Measurements from ENCODE around the gene ATG2A. TPM values are rescaled to one million over a fixed set of nuclear protein-coding genes. Genes with fewer than 3 reads are reported as not detected.

ATG2A gene
- total RNA-seq, 1 donor from 2014 or later: 39.5 TPM

DNA sequence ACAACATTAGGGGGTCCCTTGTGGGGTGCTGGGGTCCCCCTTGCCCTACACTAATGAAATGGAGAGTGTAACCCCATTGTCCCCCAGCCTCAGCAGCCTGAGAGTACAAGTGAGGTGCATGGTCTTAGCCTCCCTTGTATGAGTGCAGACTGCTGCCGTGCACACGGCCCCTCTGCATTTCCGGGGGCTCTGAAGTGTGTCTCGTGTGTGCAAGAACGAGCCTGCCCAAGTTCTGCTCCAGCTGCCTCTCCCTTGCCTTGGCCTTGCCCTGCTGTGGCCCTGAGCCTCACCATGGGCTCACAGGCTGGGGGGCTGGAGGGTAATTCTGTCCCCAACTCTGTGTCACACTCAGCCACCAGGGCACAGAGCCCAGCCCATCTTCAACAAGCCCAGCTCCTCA is 33.4 kb downstream of the ATG2A start:
- peak overlapping the region; percentile 90 to 92 for H3K27ac ChIP-seq

DNA sequence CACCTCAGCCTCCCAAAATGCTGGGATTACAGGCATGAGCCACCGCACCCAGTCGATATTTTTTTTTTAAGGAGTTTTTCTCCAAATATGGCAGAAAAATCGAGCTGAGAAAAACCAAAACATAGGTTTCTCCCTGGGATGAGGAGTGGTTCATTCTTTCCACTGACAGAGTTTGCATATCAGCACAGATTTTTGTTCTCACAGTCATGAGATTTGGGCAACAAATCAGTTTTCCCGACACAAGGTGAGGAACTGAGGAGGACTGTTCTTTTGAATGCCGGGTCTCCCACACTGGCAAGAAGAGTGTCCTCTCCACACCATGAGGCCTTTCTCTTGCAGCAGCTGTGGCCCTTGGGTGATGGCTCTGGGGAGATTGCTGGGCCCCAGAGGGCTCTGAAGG is 34.8 kb downstream of the ATG2A start:
- peak overlapping the region; percentile 90 to 92 for H3K27ac ChIP-seq
- TF ChIP-seq, protein P1, sequence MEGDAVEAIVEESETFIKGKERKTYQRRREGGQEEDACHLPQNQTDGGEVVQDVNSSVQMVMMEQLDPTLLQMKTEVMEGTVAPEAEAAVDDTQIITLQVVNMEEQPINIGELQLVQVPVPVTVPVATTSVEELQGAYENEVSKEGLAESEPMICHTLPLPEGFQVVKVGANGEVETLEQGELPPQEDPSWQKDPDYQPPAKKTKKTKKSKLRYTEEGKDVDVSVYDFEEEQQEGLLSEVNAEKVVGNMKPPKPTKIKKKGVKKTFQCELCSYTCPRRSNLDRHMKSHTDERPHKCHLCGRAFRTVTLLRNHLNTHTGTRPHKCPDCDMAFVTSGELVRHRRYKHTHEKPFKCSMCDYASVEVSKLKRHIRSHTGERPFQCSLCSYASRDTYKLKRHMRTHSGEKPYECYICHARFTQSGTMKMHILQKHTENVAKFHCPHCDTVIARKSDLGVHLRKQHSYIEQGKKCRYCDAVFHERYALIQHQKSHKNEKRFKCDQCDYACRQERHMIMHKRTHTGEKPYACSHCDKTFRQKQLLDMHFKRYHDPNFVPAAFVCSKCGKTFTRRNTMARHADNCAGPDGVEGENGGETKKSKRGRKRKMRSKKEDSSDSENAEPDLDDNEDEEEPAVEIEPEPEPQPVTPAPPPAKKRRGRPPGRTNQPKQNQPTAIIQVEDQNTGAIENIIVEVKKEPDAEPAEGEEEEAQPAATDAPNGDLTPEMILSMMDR (IDR thresholded peaks at IDR 0.05): no peak
- intact Hi-C loops (cut with DNase I): loop anchor here (1.0 kb wide), 1 partner anchor 26 kb away; no protein-coding TSS in a partner anchor

More for the DNA sequence above, 33.4 kb downstream of the ATG2A start:
- no peaks in the 10 kb centered on the region for H3K36me3 ChIP-seq
- no peak for DNase-seq (ENCODE audit: low spot score in 2 of 2)
- no peaks in the 10 kb centered on the region for H3K27me3 ChIP-seq
- H3K9me3 ChIP-seq: no peaks in the 10 kb centered on the region
- intact Hi-C loops (cut with DNase I): no loop called here
- TF ChIP-seq, protein P1 (IDR thresholded peaks at IDR 0.05): no peak
- H3K4me3 ChIP-seq: no peak overlapping the region
- H3K4me1 ChIP-seq: peaks cover 8 to 18% of the 10 kb centered on the region in 2 donors

DNA sequence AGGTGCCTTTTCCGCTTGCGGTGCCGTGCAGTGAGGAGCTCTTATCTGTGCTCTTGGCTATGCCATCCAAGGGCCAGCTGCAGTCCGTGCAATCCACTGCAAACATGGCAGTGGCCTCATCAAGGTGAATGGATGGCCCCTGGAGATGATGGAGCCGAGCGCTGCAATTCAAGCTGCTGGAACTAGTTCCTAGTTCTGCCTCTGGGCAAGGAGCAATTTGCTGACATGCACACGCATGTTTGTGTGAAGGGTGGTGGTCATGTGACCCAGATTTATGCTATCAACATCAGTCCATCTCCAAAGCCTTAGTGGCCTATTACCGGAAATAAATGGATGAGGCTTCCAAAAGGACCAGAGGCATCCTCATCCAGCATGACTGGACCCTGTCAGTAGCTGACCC is 35.5 kb downstream of the ATG2A start:
- no peak overlapping the region for H3K4me3 ChIP-seq
- DNase-seq (ENCODE audit: low spot score in 2 of 2): no peak
- no peaks in the 10 kb centered on the region for H3K9me3 ChIP-seq
- TF ChIP-seq, protein P1 (IDR thresholded peaks at IDR 0.05): no peak
- H3K4me1 ChIP-seq: peaks cover 3 to 13% of the 10 kb centered on the region in 2 donors
- peak overlapping the region; percentile 90 to 92 for H3K27ac ChIP-seq
- intact Hi-C loops (cut with DNase I): no loop called here
- H3K36me3 ChIP-seq: no peaks in the 10 kb centered on the region
- H3K27me3 ChIP-seq: no peaks in the 10 kb centered on the region

More for the DNA sequence above, 34.8 kb downstream of the ATG2A start:
- DNase-seq (ENCODE audit: low spot score in 2 of 2): no peak
- no peak overlapping the region for H3K4me3 ChIP-seq
- no peaks in the 10 kb centered on the region for H3K9me3 ChIP-seq
- H3K36me3 ChIP-seq: no peaks in the 10 kb centered on the region
- no peaks in the 10 kb centered on the region for H3K27me3 ChIP-seq
- H3K4me1 ChIP-seq: peaks cover 3 to 13% of the 10 kb centered on the region in 2 donors

DNA sequence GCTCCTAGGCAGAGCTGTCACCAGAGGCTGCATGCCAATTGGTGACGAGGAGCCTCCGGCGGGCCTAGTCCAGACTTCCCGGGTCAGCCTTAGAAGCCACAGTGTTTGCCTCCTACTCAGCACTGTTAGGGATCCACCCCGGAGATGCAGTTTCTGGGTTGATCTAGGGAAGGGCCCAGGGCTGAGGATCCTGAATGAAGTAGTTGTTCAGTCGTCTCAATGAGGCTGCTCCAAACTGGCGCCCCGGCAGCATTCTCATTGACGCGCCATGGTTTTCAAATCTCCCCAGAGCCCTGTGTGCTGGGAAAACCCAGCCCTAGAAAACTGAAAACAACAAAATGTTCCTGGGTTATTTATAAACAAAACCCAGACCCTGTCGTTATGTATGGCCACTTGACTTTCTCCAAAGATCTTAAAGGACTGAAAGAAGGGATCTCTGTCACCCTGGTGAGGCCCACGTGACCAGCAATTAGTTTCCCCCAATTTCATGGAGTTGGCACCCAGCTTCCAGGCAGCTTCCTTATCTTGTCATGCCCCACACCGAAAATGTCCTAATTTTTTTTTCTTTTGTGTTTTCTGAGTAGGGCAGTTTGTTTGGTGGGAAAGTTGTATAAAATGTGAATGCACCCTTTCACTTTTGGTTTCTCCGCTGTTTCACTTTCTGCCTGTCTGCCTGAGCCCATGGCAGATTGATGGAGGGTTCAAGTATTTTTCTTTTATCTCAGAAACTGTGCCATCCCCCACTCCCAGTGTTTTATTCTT is 36.6 kb downstream of the ATG2A start:
- H3K27ac ChIP-seq: peak overlapping the region; percentile 89 to 92
- TF ChIP-seq, protein P1 (IDR thresholded peaks at IDR 0.05): no peak
- intact Hi-C loops (cut with DNase I): no loop called here
- H3K4me3 ChIP-seq: no peak overlapping the region
- peaks cover 3 to 22% of the 10 kb centered on the region in 2 donors for H3K4me1 ChIP-seq
- DNase-seq (ENCODE audit: low spot score in 2 of 2): no peak
- H3K27me3 ChIP-seq: no peaks in the 10 kb centered on the region
- H3K36me3 ChIP-seq: no peaks in the 10 kb centered on the region
- H3K9me3 ChIP-seq: no peaks in the 10 kb centered on the region

DNA sequence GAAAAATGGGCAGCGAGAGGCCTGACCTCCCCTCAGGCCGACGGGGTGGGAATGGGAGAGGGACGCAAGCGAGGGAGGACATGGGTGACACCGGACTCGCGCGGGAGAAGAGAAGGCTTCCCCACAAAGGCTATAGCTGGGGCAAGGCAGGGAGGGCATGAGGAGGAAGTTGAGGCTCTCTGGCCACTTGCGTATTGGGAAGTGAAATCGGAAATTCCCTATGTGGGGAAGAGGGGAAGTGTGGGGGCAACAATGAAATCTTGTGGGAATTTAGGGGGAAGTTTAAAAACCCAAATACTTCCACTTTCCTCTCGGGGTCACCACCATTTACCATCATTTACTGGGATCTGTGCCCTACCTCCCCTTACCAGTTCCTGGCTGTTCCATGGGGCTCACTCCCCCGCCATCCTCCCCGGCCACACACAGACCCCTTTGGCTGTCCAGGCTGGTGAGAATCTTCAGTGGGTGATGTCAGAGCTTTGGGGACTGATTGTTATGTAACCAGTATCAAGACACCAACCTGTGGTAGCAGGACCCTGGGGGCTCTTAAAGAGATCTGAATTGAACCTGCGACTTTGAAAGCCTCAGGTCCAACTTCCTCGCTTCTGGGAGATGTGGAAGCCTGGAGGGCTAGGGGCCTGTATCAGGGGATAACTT is 37.6 kb downstream of the ATG2A start:
- Histone ChIP-seq H3K9me3 (no peaks in the 10 kb centered on the region), H3K36me3 (peaks cover under 1 to 6% of the 10 kb centered on the region in 2 donors), H3K27ac (peak overlapping the region; percentile 89 to 92), H3K4me1 (peaks cover 12 to 30% of the 10 kb centered on the region in 2 donors), H3K4me3 (peak overlapping the region; percentile 67 to 93), H3K27me3 (no peaks in the 10 kb centered on the region)
- no peak for DNase-seq (ENCODE audit: low spot score in 2 of 2)
- intact Hi-C loops (cut with DNase I): loop anchor here (2.0 kb wide), 1 partner anchor 15 kb away; no protein-coding TSS in a partner anchor
- TF ChIP-seq, protein P1 (IDR thresholded peaks at IDR 0.05): no peak
